Measurements from ENCODE around the gene ANKRD55. TPM values are rescaled to one million over a fixed set of nuclear protein-coding genes. Genes with fewer than 3 reads are reported as not detected.

ANKRD55 gene
- total RNA-seq, 1 donor from 2014 or later: not detected

GRCh38 chr5:56097055-56097454 is 136.1 kb downstream of the ANKRD55 start:
- no peaks in the 10 kb centered on the region for H3K4me1 Mint-ChIP-seq (ENCODE audit: low read depth, unreplicated experiment)
- H3K4me2 ChIP-seq (ENCODE audit: low read length): no peak overlapping the region

GRCh38 chr5:56095579-56096102 is 137.5 kb downstream of the ANKRD55 start:
- H3K27ac Mint-ChIP-seq (ENCODE audit: unreplicated experiment): no peak overlapping the region
- H3K27me3 ChIP-seq (ENCODE audit: insufficient read depth, low read length): no peaks in the 10 kb centered on the region

More at GRCh38 chr5:56097055-56097454, 136.1 kb downstream of the ANKRD55 start:
- Histone ChIP-seq H3K27me3 (ENCODE audit: insufficient read depth, low read length) (no peaks in the 10 kb centered on the region), H3K36me3 (ENCODE audit: insufficient read depth, low read length) (no peaks in the 10 kb centered on the region), H3K79me2 (ENCODE audit: insufficient read depth, low read length) (no peaks in the 10 kb centered on the region), H3K9ac (ENCODE audit: low read length) (no peak overlapping the region), H3K4me3 (ENCODE audit: insufficient read depth, low read depth, low read length) (no peak overlapping the region), H3K9me3 (ENCODE audit: insufficient read depth, low read depth, low read length) (no peaks in the 10 kb centered on the region), H2AFZ (ENCODE audit: low read depth, low read length) (no peak overlapping the region), H4K20me1 (ENCODE audit: insufficient read depth, low read length) (no peaks in the 10 kb centered on the region), H3K4me1 (ENCODE audit: insufficient read depth, low read length) (no peaks in the 10 kb centered on the region), H3K27ac (ENCODE audit: low read depth, low read length) (no peak overlapping the region)
- no peaks in the 10 kb centered on the region for H3K36me3 Mint-ChIP-seq (ENCODE audit: low read depth, unreplicated experiment)
- H3K27me3 Mint-ChIP-seq (ENCODE audit: low read depth, unreplicated experiment): no peaks in the 10 kb centered on the region
- TF ChIP-seq CTCF (IDR thresholded peaks at IDR 0.05; ENCODE audit: insufficient read depth, low read depth, low read length) (no peak), EZH2 (IDR thresholded peaks at IDR 0.05; ENCODE audit: insufficient read depth, low read length) (no peak)
- FAIRE-seq: no peak
- no peak overlapping the region for H3K4me3 Mint-ChIP-seq (ENCODE audit: unreplicated experiment)
- DNase-seq (ENCODE audit: low read depth): no peak
- H3K9me3 Mint-ChIP-seq (ENCODE audit: unreplicated experiment): peaks cover 5% of the 10 kb centered on the region
- H3K27ac Mint-ChIP-seq (ENCODE audit: unreplicated experiment): no peak overlapping the region

More at GRCh38 chr5:56095579-56096102, 137.5 kb downstream of the ANKRD55 start:
- H3K4me3 Mint-ChIP-seq (ENCODE audit: unreplicated experiment): no peak overlapping the region
- no peaks in the 10 kb centered on the region for H3K79me2 ChIP-seq (ENCODE audit: insufficient read depth, low read length)
- no peaks in the 10 kb centered on the region for H4K20me1 ChIP-seq (ENCODE audit: insufficient read depth, low read length)
- no peak overlapping the region for H3K27ac ChIP-seq (ENCODE audit: low read depth, low read length)
- no peaks in the 10 kb centered on the region for H3K36me3 ChIP-seq (ENCODE audit: insufficient read depth, low read length)
- DNase-seq (ENCODE audit: low read depth) (no peak), FAIRE-seq (no peak)
- no peak overlapping the region for H2AFZ ChIP-seq (ENCODE audit: low read depth, low read length)
- no peak for TF ChIP-seq CTCF (IDR thresholded peaks at IDR 0.05; ENCODE audit: insufficient read depth, low read depth, low read length)
- no peak for TF ChIP-seq EZH2 (IDR thresholded peaks at IDR 0.05; ENCODE audit: insufficient read depth, low read length)
- no peaks in the 10 kb centered on the region for H3K9me3 ChIP-seq (ENCODE audit: insufficient read depth, low read depth, low read length)
- no peak overlapping the region for H3K4me2 ChIP-seq (ENCODE audit: low read length)
- H3K4me3 ChIP-seq (ENCODE audit: insufficient read depth, low read depth, low read length): no peak overlapping the region
- no peaks in the 10 kb centered on the region for H3K27me3 Mint-ChIP-seq (ENCODE audit: low read depth, unreplicated experiment)
- H3K36me3 Mint-ChIP-seq (ENCODE audit: low read depth, unreplicated experiment): no peaks in the 10 kb centered on the region
- H3K9me3 Mint-ChIP-seq (ENCODE audit: unreplicated experiment): peaks cover under 1% of the 10 kb centered on the region
- H3K9ac ChIP-seq (ENCODE audit: low read length): no peak overlapping the region
- H3K4me1 ChIP-seq (ENCODE audit: insufficient read depth, low read length): no peaks in the 10 kb centered on the region
- H3K4me1 Mint-ChIP-seq (ENCODE audit: low read depth, unreplicated experiment): no peaks in the 10 kb centered on the region
